ENCODE data around the gene GRIK3. TPM values are rescaled to one million over a fixed set of nuclear protein-coding genes. Genes with fewer than 3 reads are reported as not detected.

The GRIK3 gene
- polyA plus RNA-seq, 1 donor (not counting 4 experiments of a cell fraction or from before 2014, with no cell fraction given) = not detected

GRCh38 chr1:37042506-37042905 lies 8.2 kb upstream of the GRIK3 start:
- DNase-seq (ENCODE audit: low read depth, low spot score) (no peak), FAIRE-seq (no peak)
- Histone ChIP-seq H3K4me3 (ENCODE audit: control insufficient read depth in 2 of 3, extremely low read depth in 1 of 3, insufficient read depth in 2 of 3, low read depth in 1 of 3, low read length in 3 of 3) (no peak overlapping the region), H3K9me3 (ENCODE audit: control insufficient read depth, low read depth, low read length) (no peaks in the 10 kb centered on the region), H3K9ac (ENCODE audit: control insufficient read depth, extremely low read depth, insufficient read depth, low read length) (no peak overlapping the region), H3K79me2 (ENCODE audit: control insufficient read depth, insufficient read depth, low read length) (no peaks in the 10 kb centered on the region), H3K9me1 (ENCODE audit: control insufficient read depth, extremely low read depth, insufficient read depth, low read length) (no peaks in the 10 kb centered on the region), H3K36me3 (ENCODE audit: control insufficient read depth in 2 of 2, extremely low read depth in 1 of 2, insufficient read depth in 2 of 2, low read length in 2 of 2) (no peaks in the 10 kb centered on the region), H3K27me3 (ENCODE audit: control insufficient read depth, extremely low read depth, insufficient read depth, low read length) (peaks cover 12% of the 10 kb centered on the region), H3K27ac (ENCODE audit: control insufficient read depth, insufficient read depth, low read length) (no peak overlapping the region), H2AFZ (ENCODE audit: control insufficient read depth, low read length) (no peak overlapping the region), H4K20me1 (ENCODE audit: control insufficient read depth, extremely low read depth, insufficient read depth, low read length) (no peaks in the 10 kb centered on the region), H3K4me1 (ENCODE audit: control insufficient read depth, extremely low read depth, insufficient read depth, low read length) (no peaks in the 10 kb centered on the region), H3K4me2 (ENCODE audit: control insufficient read depth, extremely low read depth, insufficient read depth, low read depth, low read length) (no peak overlapping the region)
- dilution Hi-C loops (cut with MboI; ENCODE audit: extremely low pct_ligation_motif_present, low sequenced_read_pairs) = no loop called here
- TF ChIP-seq EZH2 (IDR thresholded peaks at IDR 0.05; ENCODE audit: low read length) (no peak), CTCF (optimal IDR thresholded peaks at IDR 0.05 in 1 of 3, IDR thresholded peaks at IDR 0.05 in 1 of 3, conservative IDR thresholded peaks at IDR 0.05 in 1 of 3; ENCODE audit: extremely low read depth in 1 of 3, insufficient read depth in 2 of 3, low read length in 3 of 3) (no peak)

- no peak for DNase-seq (ENCODE audit: low read depth, low spot score)
- Histone ChIP-seq H3K9ac (ENCODE audit: control insufficient read depth, extremely low read depth, insufficient read depth, low read length) (no peak overlapping the region), H3K27ac (ENCODE audit: control insufficient read depth, insufficient read depth, low read length) (no peak overlapping the region), H3K4me1 (ENCODE audit: control insufficient read depth, extremely low read depth, insufficient read depth, low read length) (no peaks in the 10 kb centered on the region), H3K79me2 (ENCODE audit: control insufficient read depth, insufficient read depth, low read length) (no peaks in the 10 kb centered on the region), H2AFZ (ENCODE audit: control insufficient read depth, low read length) (no peak overlapping the region), H3K27me3 (ENCODE audit: control insufficient read depth, extremely low read depth, insufficient read depth, low read length) (peaks cover 21% of the 10 kb centered on the region), H3K4me3 (ENCODE audit: control insufficient read depth in 2 of 3, extremely low read depth in 1 of 3, insufficient read depth in 2 of 3, low read depth in 1 of 3, low read length in 3 of 3) (no peak overlapping the region), H3K9me3 (ENCODE audit: control insufficient read depth, low read depth, low read length) (no peaks in the 10 kb centered on the region), H3K4me2 (ENCODE audit: control insufficient read depth, extremely low read depth, insufficient read depth, low read depth, low read length) (no peak overlapping the region), H3K36me3 (ENCODE audit: control insufficient read depth in 2 of 2, extremely low read depth in 1 of 2, insufficient read depth in 2 of 2, low read length in 2 of 2) (no peaks in the 10 kb centered on the region), H4K20me1 (ENCODE audit: control insufficient read depth, extremely low read depth, insufficient read depth, low read length) (no peaks in the 10 kb centered on the region), H3K9me1 (ENCODE audit: control insufficient read depth, extremely low read depth, insufficient read depth, low read length) (no peaks in the 10 kb centered on the region)
- FAIRE-seq = no peak
- no peak for TF ChIP-seq CTCF (optimal IDR thresholded peaks at IDR 0.05 in 1 of 3, IDR thresholded peaks at IDR 0.05 in 1 of 3, conservative IDR thresholded peaks at IDR 0.05 in 1 of 3; ENCODE audit: extremely low read depth in 1 of 3, insufficient read depth in 2 of 3, low read length in 3 of 3)
- TF ChIP-seq EZH2 (IDR thresholded peaks at IDR 0.05; ENCODE audit: low read length) = no peak
- dilution Hi-C loops (cut with MboI; ENCODE audit: extremely low pct_ligation_motif_present, low sequenced_read_pairs) = no loop called here
Measured at GRCh38 chr1:37041483-37041882, 7.2 kb upstream of the GRIK3 start.
